Measurements from ENCODE around the gene IGSF21.
"Not testable (repeated sequence)": the region's sequence is repeated elsewhere in the genome, so short reads cannot be mapped to it uniquely, and the experiment has no call there.

The IGSF21 gene

DNA sequence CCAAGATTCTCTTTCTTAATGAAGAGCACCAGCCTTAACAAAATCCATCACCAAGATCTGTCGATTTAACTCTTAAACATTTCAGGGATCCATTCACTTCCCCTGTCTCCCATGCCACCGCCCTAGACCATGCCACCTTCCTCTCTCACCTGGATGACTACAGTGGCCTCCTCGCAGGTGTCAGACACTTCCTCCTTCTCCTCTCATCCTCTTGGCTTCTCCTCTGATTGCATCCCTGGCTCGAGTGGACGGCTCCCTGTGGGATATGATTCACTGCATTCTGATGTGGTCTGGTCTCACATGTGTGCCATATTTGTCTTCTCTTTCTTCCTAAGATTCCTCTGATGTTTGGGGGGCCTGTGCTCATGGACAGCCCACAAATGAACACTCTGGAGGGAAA lies 306.7 kb downstream of the IGSF21 start:
- TF ChIP-seq, protein P1, sequence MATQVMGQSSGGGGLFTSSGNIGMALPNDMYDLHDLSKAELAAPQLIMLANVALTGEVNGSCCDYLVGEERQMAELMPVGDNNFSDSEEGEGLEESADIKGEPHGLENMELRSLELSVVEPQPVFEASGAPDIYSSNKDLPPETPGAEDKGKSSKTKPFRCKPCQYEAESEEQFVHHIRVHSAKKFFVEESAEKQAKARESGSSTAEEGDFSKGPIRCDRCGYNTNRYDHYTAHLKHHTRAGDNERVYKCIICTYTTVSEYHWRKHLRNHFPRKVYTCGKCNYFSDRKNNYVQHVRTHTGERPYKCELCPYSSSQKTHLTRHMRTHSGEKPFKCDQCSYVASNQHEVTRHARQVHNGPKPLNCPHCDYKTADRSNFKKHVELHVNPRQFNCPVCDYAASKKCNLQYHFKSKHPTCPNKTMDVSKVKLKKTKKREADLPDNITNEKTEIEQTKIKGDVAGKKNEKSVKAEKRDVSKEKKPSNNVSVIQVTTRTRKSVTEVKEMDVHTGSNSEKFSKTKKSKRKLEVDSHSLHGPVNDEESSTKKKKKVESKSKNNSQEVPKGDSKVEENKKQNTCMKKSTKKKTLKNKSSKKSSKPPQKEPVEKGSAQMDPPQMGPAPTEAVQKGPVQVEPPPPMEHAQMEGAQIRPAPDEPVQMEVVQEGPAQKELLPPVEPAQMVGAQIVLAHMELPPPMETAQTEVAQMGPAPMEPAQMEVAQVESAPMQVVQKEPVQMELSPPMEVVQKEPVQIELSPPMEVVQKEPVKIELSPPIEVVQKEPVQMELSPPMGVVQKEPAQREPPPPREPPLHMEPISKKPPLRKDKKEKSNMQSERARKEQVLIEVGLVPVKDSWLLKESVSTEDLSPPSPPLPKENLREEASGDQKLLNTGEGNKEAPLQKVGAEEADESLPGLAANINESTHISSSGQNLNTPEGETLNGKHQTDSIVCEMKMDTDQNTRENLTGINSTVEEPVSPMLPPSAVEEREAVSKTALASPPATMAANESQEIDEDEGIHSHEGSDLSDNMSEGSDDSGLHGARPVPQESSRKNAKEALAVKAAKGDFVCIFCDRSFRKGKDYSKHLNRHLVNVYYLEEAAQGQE (IDR thresholded peaks at IDR 0.05; ENCODE audit: insufficient replicate concordance, low read depth): no peak
- TF ChIP-seq POLR2AphosphoS5 (IDR thresholded peaks at IDR 0.05; ENCODE audit: low read depth): no peak
- no peak for TF ChIP-seq GABPA (IDR thresholded peaks at IDR 0.05; ENCODE audit: low read depth)
- no peak for TF ChIP-seq SPI1 (IDR thresholded peaks at IDR 0.05; ENCODE audit: borderline replicate concordance, low read depth)
- TF ChIP-seq, protein P2, sequence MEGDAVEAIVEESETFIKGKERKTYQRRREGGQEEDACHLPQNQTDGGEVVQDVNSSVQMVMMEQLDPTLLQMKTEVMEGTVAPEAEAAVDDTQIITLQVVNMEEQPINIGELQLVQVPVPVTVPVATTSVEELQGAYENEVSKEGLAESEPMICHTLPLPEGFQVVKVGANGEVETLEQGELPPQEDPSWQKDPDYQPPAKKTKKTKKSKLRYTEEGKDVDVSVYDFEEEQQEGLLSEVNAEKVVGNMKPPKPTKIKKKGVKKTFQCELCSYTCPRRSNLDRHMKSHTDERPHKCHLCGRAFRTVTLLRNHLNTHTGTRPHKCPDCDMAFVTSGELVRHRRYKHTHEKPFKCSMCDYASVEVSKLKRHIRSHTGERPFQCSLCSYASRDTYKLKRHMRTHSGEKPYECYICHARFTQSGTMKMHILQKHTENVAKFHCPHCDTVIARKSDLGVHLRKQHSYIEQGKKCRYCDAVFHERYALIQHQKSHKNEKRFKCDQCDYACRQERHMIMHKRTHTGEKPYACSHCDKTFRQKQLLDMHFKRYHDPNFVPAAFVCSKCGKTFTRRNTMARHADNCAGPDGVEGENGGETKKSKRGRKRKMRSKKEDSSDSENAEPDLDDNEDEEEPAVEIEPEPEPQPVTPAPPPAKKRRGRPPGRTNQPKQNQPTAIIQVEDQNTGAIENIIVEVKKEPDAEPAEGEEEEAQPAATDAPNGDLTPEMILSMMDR (IDR thresholded peaks at IDR 0.05; ENCODE audit: insufficient read depth, low read length): no peak
- no peak for DNase-seq (ENCODE audit: low read depth in 1 of 2, low spot score in 1 of 2)
- Histone ChIP-seq H3K27me3 (ENCODE audit: insufficient read depth, poor library complexity, severe bottlenecking) (no peaks in the 10 kb centered on the region), H3K4me3 (replicated peaks; ENCODE audit: insufficient read depth, low read length) (no peak overlapping the region), H3K27ac (replicated peaks) (no peak overlapping the region)

DNA sequence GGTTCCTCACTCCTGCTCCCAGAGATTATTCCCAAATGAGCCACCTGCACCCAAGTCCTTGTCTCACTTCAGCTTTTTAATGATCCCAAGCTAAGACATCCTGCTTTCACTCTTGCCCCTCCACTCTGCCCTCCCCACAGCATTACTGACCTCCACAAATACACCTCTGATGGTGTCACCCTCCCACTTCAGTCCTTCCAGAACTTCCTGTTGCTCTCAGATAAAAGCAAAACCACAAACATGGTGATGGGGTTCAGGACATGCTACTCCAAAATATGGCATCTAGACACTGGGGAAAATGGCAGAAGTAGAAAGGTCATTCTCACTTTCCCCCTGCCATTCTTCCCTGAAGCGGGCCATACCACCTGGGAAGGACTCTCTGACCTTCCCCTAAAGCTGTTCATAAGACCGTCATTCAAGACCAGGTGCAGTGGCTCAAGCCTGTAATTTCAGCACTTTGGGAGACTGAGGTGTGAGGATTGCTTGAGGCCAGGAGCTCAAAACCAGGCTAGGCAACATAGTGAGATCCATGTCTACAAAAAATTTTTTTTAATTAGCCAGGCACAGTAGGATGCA lies 307.4 kb downstream of the IGSF21 start:
- DNase-seq (ENCODE audit: low read depth in 1 of 2, low spot score in 1 of 2): no peak
- Histone ChIP-seq H3K27ac (replicated peaks) (no peak overlapping the region), H3K27me3 (ENCODE audit: insufficient read depth, poor library complexity, severe bottlenecking) (no peaks in the 10 kb centered on the region), H3K4me3 (replicated peaks; ENCODE audit: insufficient read depth, low read length) (no peak overlapping the region)
- TF ChIP-seq, protein P2 (IDR thresholded peaks at IDR 0.05; ENCODE audit: insufficient read depth, low read length): no peak
- TF ChIP-seq SPI1 (IDR thresholded peaks at IDR 0.05; ENCODE audit: borderline replicate concordance, low read depth): no peak

DNA sequence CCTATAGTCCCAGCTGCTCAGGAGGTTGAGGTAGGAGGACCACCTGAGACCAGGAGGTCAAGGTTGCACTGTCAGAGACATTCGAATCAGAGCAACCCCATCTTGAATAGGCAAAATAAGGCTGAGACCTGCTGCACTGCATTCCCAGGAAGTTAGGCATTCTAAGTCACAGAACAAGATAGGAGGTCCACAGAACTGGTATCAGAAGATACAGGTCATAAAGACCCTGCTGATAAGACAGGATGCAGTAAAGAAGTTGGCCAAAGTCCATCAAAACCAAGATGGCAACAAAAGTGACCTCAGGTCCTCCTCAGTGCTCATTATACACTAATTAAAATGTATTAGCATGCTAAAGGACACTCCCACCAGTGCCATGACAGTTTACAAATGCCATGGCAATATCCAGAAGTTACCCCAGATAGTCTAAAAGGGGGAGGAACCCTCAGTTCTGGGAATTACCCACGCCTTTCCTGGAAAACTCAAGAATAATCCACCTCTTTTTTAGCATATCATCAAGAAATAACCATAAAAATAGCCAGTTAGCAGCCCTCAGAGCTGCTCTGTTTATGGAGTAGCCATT lies 307.9 kb downstream of the IGSF21 start:
- TF ChIP-seq GABPA (IDR thresholded peaks at IDR 0.05; ENCODE audit: low read depth) (no peak), POLR2AphosphoS5 (IDR thresholded peaks at IDR 0.05; ENCODE audit: low read depth) (no peak)
- TF ChIP-seq, protein P1 (IDR thresholded peaks at IDR 0.05; ENCODE audit: insufficient replicate concordance, low read depth): no peak
- H3K27ac ChIP-seq (replicated peaks): no peak overlapping the region
- DNase-seq (ENCODE audit: low read depth in 1 of 2, low spot score in 1 of 2): no peak

DNA sequence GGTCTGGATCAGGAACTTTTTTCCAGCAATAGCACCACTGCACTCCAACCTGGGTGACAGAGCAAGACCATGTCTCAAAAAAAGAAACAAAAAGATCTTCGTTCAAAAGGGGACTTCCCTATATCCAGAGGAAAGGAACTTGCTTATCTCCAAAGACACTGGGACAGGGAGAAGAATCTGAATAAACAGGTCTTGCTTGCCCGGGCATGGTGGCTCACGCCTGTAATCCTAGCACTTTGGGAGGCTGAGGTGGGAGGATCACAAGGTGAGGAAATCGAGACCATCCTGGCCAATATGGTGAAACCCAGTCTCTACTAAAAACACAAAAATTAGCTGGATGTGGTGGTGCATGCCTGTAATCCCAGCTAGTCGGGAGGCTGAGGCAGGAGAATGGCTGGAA lies 308.5 kb downstream of the IGSF21 start:
- H3K4me3 ChIP-seq (replicated peaks; ENCODE audit: insufficient read depth, low read length); DNase-seq (ENCODE audit: low read depth in 1 of 2, low spot score in 1 of 2); H3K27me3 ChIP-seq (ENCODE audit: insufficient read depth, poor library complexity, severe bottlenecking); H3K27ac ChIP-seq (replicated peaks): not testable (repeated sequence)

More for the DNA sequence above, 307.9 kb downstream of the IGSF21 start:
- Histone ChIP-seq H3K27me3 (ENCODE audit: insufficient read depth, poor library complexity, severe bottlenecking) (no peaks in the 10 kb centered on the region), H3K4me3 (replicated peaks; ENCODE audit: insufficient read depth, low read length) (no peak overlapping the region)
